ENCODE measurements around the gene EPHB1.

Gene EPHB1

DNA sequence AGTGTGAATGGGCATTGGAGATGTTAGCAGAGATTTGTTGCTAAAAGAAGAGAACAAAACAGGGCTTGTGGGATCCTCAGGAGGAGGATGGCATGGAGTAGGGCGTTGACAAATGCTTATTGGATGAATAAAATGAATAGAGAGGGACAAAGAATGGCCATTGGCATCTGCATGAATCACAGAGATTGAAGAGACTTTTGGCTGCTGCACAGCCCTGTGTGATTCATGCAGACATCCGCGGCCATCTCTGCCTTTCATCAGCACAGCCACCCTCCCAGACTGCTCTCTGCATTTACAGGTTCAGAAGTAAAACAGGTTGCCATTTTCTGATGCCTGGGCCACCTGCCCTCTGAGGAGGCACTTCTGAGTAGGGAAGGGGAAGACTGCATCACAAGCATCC lies 397.9 kb downstream of the EPHB1 start:
- no peak for DNase-seq (ENCODE audit: insufficient read length, low spot score)
- FAIRE-seq, result no peak
- TF ChIP-seq SPI1 (IDR thresholded peaks at IDR 0.05; ENCODE audit: low read depth, low read length) (no peak), POU2F2 (IDR thresholded peaks at IDR 0.05; ENCODE audit: low read depth, low read length) (no peak)

GRCh38 chr3:135197246-135197645 lies 402.2 kb downstream of the EPHB1 start:
- FAIRE-seq (no peak), DNase-seq (ENCODE audit: insufficient read length, low spot score) (no peak)
- no peak for TF ChIP-seq POLR2AphosphoS5 (IDR thresholded peaks at IDR 0.05; ENCODE audit: low read depth, low read length)

DNA sequence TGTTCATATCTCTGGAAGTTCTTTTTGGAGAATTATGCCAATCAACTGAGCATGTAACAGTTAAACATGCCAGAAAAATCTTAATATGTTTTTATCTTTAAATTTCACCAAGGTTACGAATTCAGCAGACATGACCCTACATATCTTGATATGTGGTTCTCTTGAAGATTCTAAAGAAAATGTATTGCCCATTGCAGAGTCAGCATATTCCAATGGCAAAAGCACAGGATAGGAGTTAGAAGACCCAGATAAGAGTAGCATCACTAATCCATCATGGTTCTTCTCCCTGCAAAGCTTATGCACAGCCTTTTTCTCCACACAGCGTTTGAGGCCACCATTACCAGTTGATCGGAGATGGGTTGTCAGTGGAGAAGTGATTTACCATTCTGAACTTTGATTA lies 402.8 kb downstream of the EPHB1 start:
- no peak for FAIRE-seq
- no peak for DNase-seq (ENCODE audit: insufficient read length, low spot score)
- TF ChIP-seq TAF1 (IDR thresholded peaks at IDR 0.05; ENCODE audit: low read depth, low read length) (no peak), POU2F2 (IDR thresholded peaks at IDR 0.05; ENCODE audit: low read depth, low read length) (no peak), POLR2A (IDR thresholded peaks at IDR 0.05; ENCODE audit: low read depth, low read length) (no peak), POLR2AphosphoS5 (IDR thresholded peaks at IDR 0.05; ENCODE audit: low read depth, low read length) (no peak)

DNA sequence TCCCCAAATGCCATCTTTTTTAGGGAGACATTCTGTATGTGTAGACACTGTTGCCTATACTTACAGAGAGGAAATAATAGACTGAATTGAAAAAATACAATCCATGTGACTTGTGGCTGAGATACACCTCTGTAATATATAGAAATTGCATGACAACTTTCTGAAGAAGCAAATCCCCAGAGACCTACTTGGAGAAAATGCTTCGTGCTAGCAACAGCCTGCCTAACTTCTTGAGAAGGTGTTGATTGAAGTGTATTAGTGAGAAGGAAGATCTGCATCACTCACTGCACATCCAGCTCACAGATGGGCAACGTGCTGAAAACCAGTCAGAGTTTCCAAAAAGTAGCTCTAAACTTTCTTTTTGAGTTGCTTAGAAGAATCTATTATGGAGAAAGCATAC lies 404.1 kb downstream of the EPHB1 start:
- TF ChIP-seq SPI1 (IDR thresholded peaks at IDR 0.05; ENCODE audit: low read depth, low read length), result no peak
- no peak for TF ChIP-seq TAF1 (IDR thresholded peaks at IDR 0.05; ENCODE audit: low read depth, low read length)
- TF ChIP-seq POLR2AphosphoS5 (IDR thresholded peaks at IDR 0.05; ENCODE audit: low read depth, low read length), result no peak
- no peak for TF ChIP-seq POLR2A (IDR thresholded peaks at IDR 0.05; ENCODE audit: low read depth, low read length)
- DNase-seq (ENCODE audit: insufficient read length, low spot score), result no peak
- no peak for FAIRE-seq

- FAIRE-seq (no peak), DNase-seq (ENCODE audit: insufficient read length, low spot score) (no peak)
- TF ChIP-seq TAF1 (IDR thresholded peaks at IDR 0.05; ENCODE audit: low read depth, low read length) (no peak), SPI1 (IDR thresholded peaks at IDR 0.05; ENCODE audit: low read depth, low read length) (no peak), POLR2A (IDR thresholded peaks at IDR 0.05; ENCODE audit: low read depth, low read length) (no peak), PAX5 (IDR thresholded peaks at IDR 0.05; ENCODE audit: insufficient read depth, low read length, severe bottlenecking) (no peak), POU2F2 (IDR thresholded peaks at IDR 0.05; ENCODE audit: low read depth, low read length) (no peak), POLR2AphosphoS5 (IDR thresholded peaks at IDR 0.05; ENCODE audit: low read depth, low read length) (no peak)
Observed at GRCh38 chr3:135203026-135203425, 408.0 kb downstream of the EPHB1 start.

- FAIRE-seq (no peak), DNase-seq (ENCODE audit: insufficient read length, low spot score) (no peak)
- TF ChIP-seq POU2F2 (IDR thresholded peaks at IDR 0.05; ENCODE audit: low read depth, low read length) (no peak), POLR2AphosphoS5 (IDR thresholded peaks at IDR 0.05; ENCODE audit: low read depth, low read length) (no peak), POLR2A (IDR thresholded peaks at IDR 0.05; ENCODE audit: low read depth, low read length) (no peak), SPI1 (IDR thresholded peaks at IDR 0.05; ENCODE audit: low read depth, low read length) (no peak), PAX5 (IDR thresholded peaks at IDR 0.05; ENCODE audit: insufficient read depth, low read length, severe bottlenecking) (no peak), TAF1 (IDR thresholded peaks at IDR 0.05; ENCODE audit: low read depth, low read length) (no peak)
Observed at GRCh38 chr3:135213213-135213612, 418.2 kb downstream of the EPHB1 start.

DNA sequence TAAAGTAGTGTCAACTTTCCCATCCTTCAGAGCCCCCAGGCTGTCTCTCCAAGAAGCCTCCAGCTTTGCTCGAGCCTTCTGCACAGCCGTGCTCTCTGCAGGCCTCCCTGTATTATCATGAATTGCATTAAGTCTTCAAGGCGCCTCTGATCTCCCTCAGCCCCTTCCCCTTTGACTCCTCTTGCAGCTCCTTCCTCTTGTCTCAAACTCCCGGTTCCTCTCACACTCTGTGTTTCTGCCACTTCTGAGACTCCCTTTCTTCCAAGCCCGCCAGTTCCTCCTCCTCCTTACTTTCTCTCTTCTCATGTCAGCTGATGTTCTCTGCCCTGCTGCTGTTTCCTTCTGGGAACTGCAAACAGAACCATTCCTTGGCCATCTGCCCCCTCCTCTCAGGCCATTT lies 418.8 kb downstream of the EPHB1 start:
- no peak for DNase-seq (ENCODE audit: insufficient read length, low spot score)
- TF ChIP-seq POU2F2 (IDR thresholded peaks at IDR 0.05; ENCODE audit: low read depth, low read length), result no peak
- TF ChIP-seq POLR2AphosphoS5 (IDR thresholded peaks at IDR 0.05; ENCODE audit: low read depth, low read length), result no peak
- TF ChIP-seq SPI1 (IDR thresholded peaks at IDR 0.05; ENCODE audit: low read depth, low read length), result no peak
- TF ChIP-seq POLR2A (IDR thresholded peaks at IDR 0.05; ENCODE audit: low read depth, low read length), result no peak
- TF ChIP-seq TAF1 (IDR thresholded peaks at IDR 0.05; ENCODE audit: low read depth, low read length), result no peak
- TF ChIP-seq PAX5 (IDR thresholded peaks at IDR 0.05; ENCODE audit: insufficient read depth, low read length, severe bottlenecking), result no peak
- FAIRE-seq, result no peak

- FAIRE-seq, result no peak
- no peak for DNase-seq (ENCODE audit: insufficient read length, low spot score)
- no peak for TF ChIP-seq PAX5 (IDR thresholded peaks at IDR 0.05; ENCODE audit: insufficient read depth, low read length, severe bottlenecking)
- no peak for TF ChIP-seq SPI1 (IDR thresholded peaks at IDR 0.05; ENCODE audit: low read depth, low read length)
- no peak for TF ChIP-seq POU2F2 (IDR thresholded peaks at IDR 0.05; ENCODE audit: low read depth, low read length)
Observed at GRCh38 chr3:135214400-135214799, 419.3 kb downstream of the EPHB1 start.

DNA sequence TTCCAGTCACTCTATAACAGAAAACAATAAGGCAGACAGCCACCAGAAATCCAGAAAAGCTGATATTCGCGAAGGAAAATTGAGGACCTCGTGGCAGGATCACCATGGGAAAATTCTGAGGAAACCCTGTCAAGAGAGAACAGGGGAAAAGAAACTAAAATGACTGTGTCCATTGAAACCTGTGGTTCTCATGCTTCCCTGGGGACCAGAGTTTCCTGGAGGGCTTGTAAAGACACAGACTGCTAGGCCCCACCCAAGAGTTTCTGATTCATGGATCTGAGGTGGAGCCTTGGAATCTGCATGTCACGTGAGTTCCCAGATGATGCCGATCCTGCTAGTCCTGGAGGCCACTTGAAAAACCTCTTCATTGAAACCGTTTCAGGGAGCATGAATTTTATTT lies 420.5 kb downstream of the EPHB1 start:
- no peak for DNase-seq (ENCODE audit: insufficient read length, low spot score)
- FAIRE-seq, result no peak
- TF ChIP-seq POLR2AphosphoS5 (IDR thresholded peaks at IDR 0.05; ENCODE audit: low read depth, low read length) (no peak), PAX5 (IDR thresholded peaks at IDR 0.05; ENCODE audit: insufficient read depth, low read length, severe bottlenecking) (no peak), POU2F2 (IDR thresholded peaks at IDR 0.05; ENCODE audit: low read depth, low read length) (no peak), TAF1 (IDR thresholded peaks at IDR 0.05; ENCODE audit: low read depth, low read length) (no peak), POLR2A (IDR thresholded peaks at IDR 0.05; ENCODE audit: low read depth, low read length) (no peak), SPI1 (IDR thresholded peaks at IDR 0.05; ENCODE audit: low read depth, low read length) (no peak)

DNA sequence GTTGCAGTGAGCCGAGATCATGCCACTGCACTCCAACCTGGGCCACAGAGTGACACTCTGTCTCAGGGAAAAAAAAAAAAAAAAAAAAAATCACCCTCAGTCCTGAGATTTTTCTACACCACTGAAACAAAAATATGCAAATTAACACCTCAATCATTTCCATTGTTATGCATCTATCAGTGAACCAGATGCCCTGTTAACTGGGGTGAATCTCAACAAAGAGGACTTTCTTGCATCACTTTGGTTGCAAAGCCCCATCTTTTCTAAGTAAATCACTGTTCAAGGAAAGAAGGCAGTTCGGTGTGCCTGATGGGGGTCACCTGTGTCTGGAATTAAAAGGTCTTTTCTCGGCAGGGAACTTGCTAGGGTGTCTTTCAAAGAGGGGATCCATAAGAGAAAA lies 421.6 kb downstream of the EPHB1 start:
- TF ChIP-seq POU2F2 (IDR thresholded peaks at IDR 0.05; ENCODE audit: low read depth, low read length) (no peak), SPI1 (IDR thresholded peaks at IDR 0.05; ENCODE audit: low read depth, low read length) (no peak), PAX5 (IDR thresholded peaks at IDR 0.05; ENCODE audit: insufficient read depth, low read length, severe bottlenecking) (no peak), TAF1 (IDR thresholded peaks at IDR 0.05; ENCODE audit: low read depth, low read length) (no peak), POLR2A (IDR thresholded peaks at IDR 0.05; ENCODE audit: low read depth, low read length) (no peak), POLR2AphosphoS5 (IDR thresholded peaks at IDR 0.05; ENCODE audit: low read depth, low read length) (no peak)
- FAIRE-seq, result no peak
- no peak for DNase-seq (ENCODE audit: insufficient read length, low spot score)

DNA sequence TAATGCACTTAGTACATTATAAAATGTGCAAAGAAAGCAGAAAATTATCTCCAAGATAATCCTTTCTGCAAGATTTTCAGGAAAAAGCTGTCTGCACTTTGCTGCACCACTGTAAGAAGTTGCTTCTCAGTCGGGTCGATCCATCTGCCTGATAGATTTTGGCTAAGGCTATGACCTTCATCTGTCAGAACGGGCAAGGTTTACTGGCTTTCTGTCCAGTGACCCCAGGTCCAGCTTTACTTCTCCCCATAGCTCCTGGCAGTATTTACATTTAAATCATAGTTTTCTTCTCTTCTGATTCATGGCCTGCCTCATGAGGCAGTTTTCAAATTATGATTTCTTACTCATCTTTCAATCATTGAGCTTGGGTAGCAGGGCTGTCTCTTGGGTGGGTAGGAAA lies 422.7 kb downstream of the EPHB1 start:
- TF ChIP-seq POLR2AphosphoS5 (IDR thresholded peaks at IDR 0.05; ENCODE audit: low read depth, low read length) (no peak), SPI1 (IDR thresholded peaks at IDR 0.05; ENCODE audit: low read depth, low read length) (no peak), PAX5 (IDR thresholded peaks at IDR 0.05; ENCODE audit: insufficient read depth, low read length, severe bottlenecking) (no peak), TAF1 (IDR thresholded peaks at IDR 0.05; ENCODE audit: low read depth, low read length) (no peak), POLR2A (IDR thresholded peaks at IDR 0.05; ENCODE audit: low read depth, low read length) (no peak), POU2F2 (IDR thresholded peaks at IDR 0.05; ENCODE audit: low read depth, low read length) (no peak)
- FAIRE-seq, result no peak
- DNase-seq (ENCODE audit: insufficient read length, low spot score), result no peak

Measured in GM12891 (cell line).